SH-SY5Y (cell line): ENCODE results near the gene HS6ST1.

Experiments
- GATA2 ChIP-seq: IDR thresholded peaks from 2 replicates; pipeline ENCODE4 v1.6.1; 2011; ENCODE audit warnings: mild to moderate bottlenecking, low read depth, low read length
- GATA3 ChIP-seq: IDR thresholded peaks from 2 replicates; pipeline ENCODE4 v1.6.1; 2011; ENCODE audit warnings: low read depth, mild to moderate bottlenecking, low read length, moderate library complexity

DNA sequence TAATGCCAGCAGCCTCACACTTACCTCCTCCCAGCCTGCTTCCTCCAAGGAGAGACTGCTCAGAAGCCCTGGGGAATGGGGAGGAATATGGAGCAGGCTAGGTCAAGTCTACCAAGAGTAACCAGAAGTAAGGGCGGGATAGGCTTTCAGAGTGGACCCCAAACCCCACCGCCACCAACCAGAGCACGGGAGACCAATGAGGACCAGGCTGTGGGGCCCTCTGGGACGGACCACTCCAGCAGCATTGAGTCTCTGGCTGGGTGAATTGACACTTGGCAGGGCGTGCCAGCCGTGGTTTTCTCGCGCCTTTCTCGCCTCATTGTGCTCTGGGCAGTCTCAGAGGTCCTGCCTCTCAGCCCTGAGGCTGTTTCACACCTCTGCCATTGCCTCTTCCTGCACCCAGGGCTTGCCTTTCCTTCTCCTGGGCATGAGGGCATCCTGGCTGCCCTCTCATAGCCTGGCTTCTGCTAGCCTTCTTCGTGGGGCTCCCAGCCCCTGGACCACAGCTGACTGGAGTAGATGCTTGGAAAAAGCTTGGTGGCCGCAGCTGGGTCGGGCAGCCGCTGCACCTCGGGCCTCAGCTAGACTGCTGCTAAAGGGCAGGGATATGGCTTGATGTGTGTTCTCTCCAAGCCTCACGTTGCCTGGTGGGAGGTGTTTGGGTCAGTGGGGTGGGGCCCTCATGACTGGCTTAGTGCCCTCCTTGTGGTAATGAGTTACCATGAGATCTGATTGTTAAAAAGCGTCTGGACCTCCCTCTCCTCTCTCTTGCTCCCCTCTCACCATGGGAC, 40.5 kb upstream of the HS6ST1 start:
- TF ChIP-seq GATA3 (no peak), GATA2 (no peak)
